DOHH2 (cell line): Measurements from ENCODE around the gene PSMA2.

ENCODE experiments used
- H3F3A ChIP-seq: fragments of 200-600 bp; sonication (generic), shearing (Covaris generic); 2 replicates; pipeline ENCODE4 v1.6.0; 2016; ENCODE audit warnings: antibody characterized with exemption, mild to moderate bottlenecking; ENCODE audit not compliant: control insufficient read depth, insufficient read depth
- H3K27ac ChIP-seq: fragments of 200-600 bp; sonication (generic); 2 replicates; pipeline ENCODE4 v1.5.1; 2014; ENCODE audit warnings: low read depth, mild to moderate bottlenecking, low read length, moderate library complexity
- H3K27me3 ChIP-seq: fragments of 200-600 bp; sonication (generic); 2 replicates; pipeline ENCODE4 v1.6.1; 2014; ENCODE audit warnings: mild to moderate bottlenecking, low read length, mixed read lengths; ENCODE audit not compliant: control insufficient read depth
- H3K36me3 ChIP-seq: fragments of 200-600 bp; sonication (generic); 2 replicates; pipeline ENCODE4 v1.6.1; 2014; ENCODE audit warnings: mild to moderate bottlenecking, low read length, moderate library complexity, mixed read lengths; ENCODE audit not compliant: control insufficient read depth
- H3K4me1 ChIP-seq: fragments of 200-600 bp; sonication (generic); 2 replicates; pipeline ENCODE4 v1.6.1; 2014; ENCODE audit warnings: mild to moderate bottlenecking, low read length, mixed read lengths; ENCODE audit not compliant: control insufficient read depth
- H3K4me2 ChIP-seq: fragments of 200-600 bp; sonication (generic); 2 replicates; pipeline ENCODE4 v1.6.0; 2014; ENCODE audit warnings: mild to moderate bottlenecking, low read length, moderate library complexity
- H3K4me3 ChIP-seq: fragments of 200-600 bp; sonication (generic); 2 replicates; pipeline ENCODE4 v1.5.1; 2014; ENCODE audit warnings: mild to moderate bottlenecking, low read length, mixed read lengths
- H3K79me2 ChIP-seq: fragments of 200-600 bp; sonication (generic); 2 replicates; pipeline ENCODE4 v1.6.1; 2014; ENCODE audit warnings: mild to moderate bottlenecking, low read length, mixed read lengths; ENCODE audit not compliant: control insufficient read depth
- H3K9me2 ChIP-seq: fragments of 200-600 bp; sonication (generic); replicated peaks from 2 replicates; pipeline ENCODE4 v1.6.1; 2014; ENCODE audit warnings: mild to moderate bottlenecking, low read length, mixed read lengths; ENCODE audit not compliant: control insufficient read depth
- H3K9me3 ChIP-seq: fragments of 200-600 bp; sonication (generic); 2 replicates; pipeline ENCODE4 v1.6.1; 2014; ENCODE audit warnings: antibody characterized with exemption, low read length, mixed read lengths; ENCODE audit not compliant: control insufficient read depth, insufficient read depth
- H4K20me1 ChIP-seq: fragments of 200-600 bp; sonication (generic); 2 replicates; pipeline ENCODE4 v1.6.0; 2014; ENCODE audit warnings: low read depth, mild to moderate bottlenecking, antibody characterized with exemption, low read length, moderate library complexity; ENCODE audit not compliant: control insufficient read depth, insufficient read depth
- EZH2phosphoT487 ChIP-seq: fragments of 200-600 bp; sonication (generic); IDR thresholded peaks from 2 replicates; pipeline ENCODE4 v1.6.1; 2017; ENCODE audit warnings: borderline replicate concordance, mild to moderate bottlenecking, antibody characterized with exemption, low read length, moderate library complexity, mixed read lengths
- TF ChIP-seq, protein P1 (sequence below): fragments of 200-600 bp; sonication (generic); IDR thresholded peaks from one replicate; pipeline ENCODE4 v1.5.1; 2014; ENCODE audit warnings: antibody characterized with exemption, mild to moderate bottlenecking, low read depth, low read length; ENCODE audit not compliant: poor library complexity, severe bottlenecking

Gene PSMA2

GRCh38 chr7:42928754-42929153, 3.2 kb downstream of the PSMA2 start:
- Histone ChIP-seq H3F3A (no peaks in the 10 kb centered on the region), H3K4me3 (no peak overlapping the region), H3K9me3 (no peaks in the 10 kb centered on the region), H3K36me3 (peaks cover 83% of the 10 kb centered on the region), H3K79me2 (peaks cover 92% of the 10 kb centered on the region), H3K27ac (no peak overlapping the region), H3K4me2 (peak overlapping the region; percentile 91), H3K27me3 (no peaks in the 10 kb centered on the region), H4K20me1 (peaks cover 24% of the 10 kb centered on the region), H3K4me1 (peaks cover 70% of the 10 kb centered on the region), H3K9me2 (no peaks in the 10 kb centered on the region)
- TF ChIP-seq EZH2phosphoT487 = no peak
- TF ChIP-seq, protein P1, sequence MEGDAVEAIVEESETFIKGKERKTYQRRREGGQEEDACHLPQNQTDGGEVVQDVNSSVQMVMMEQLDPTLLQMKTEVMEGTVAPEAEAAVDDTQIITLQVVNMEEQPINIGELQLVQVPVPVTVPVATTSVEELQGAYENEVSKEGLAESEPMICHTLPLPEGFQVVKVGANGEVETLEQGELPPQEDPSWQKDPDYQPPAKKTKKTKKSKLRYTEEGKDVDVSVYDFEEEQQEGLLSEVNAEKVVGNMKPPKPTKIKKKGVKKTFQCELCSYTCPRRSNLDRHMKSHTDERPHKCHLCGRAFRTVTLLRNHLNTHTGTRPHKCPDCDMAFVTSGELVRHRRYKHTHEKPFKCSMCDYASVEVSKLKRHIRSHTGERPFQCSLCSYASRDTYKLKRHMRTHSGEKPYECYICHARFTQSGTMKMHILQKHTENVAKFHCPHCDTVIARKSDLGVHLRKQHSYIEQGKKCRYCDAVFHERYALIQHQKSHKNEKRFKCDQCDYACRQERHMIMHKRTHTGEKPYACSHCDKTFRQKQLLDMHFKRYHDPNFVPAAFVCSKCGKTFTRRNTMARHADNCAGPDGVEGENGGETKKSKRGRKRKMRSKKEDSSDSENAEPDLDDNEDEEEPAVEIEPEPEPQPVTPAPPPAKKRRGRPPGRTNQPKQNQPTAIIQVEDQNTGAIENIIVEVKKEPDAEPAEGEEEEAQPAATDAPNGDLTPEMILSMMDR = no peak

GRCh38 chr7:42926204-42926603, 5.8 kb downstream of the PSMA2 start:
- Histone ChIP-seq H3K9me3 (no peaks in the 10 kb centered on the region), H3K4me1 (peaks cover 62% of the 10 kb centered on the region), H3K79me2 (peaks cover 73% of the 10 kb centered on the region), H3K27ac (no peak overlapping the region), H3F3A (no peaks in the 10 kb centered on the region), H3K36me3 (peaks cover 95% of the 10 kb centered on the region), H3K4me3 (no peak overlapping the region), H3K9me2 (no peaks in the 10 kb centered on the region), H3K4me2 (peak overlapping the region; percentile 4; the same call in 1 of the 2 replicates), H3K27me3 (no peaks in the 10 kb centered on the region), H4K20me1 (peaks cover 24% of the 10 kb centered on the region)
- TF ChIP-seq, protein P1 = no peak
- TF ChIP-seq EZH2phosphoT487 = no peak

- Histone ChIP-seq H3K4me2 (no peak overlapping the region), H3K4me1 (peaks cover 58% of the 10 kb centered on the region), H3K27ac (no peak overlapping the region), H3K27me3 (no peaks in the 10 kb centered on the region), H3K4me3 (no peak overlapping the region), H3K79me2 (peaks cover 67% of the 10 kb centered on the region), H4K20me1 (peaks cover 20% of the 10 kb centered on the region), H3K36me3 (peaks cover 96% of the 10 kb centered on the region), H3F3A (no peaks in the 10 kb centered on the region), H3K9me2 (no peaks in the 10 kb centered on the region), H3K9me3 (no peaks in the 10 kb centered on the region)
- TF ChIP-seq, protein P1 = no peak
- TF ChIP-seq EZH2phosphoT487 = no peak
These were observed 6.3 kb downstream of the PSMA2 start for GRCh38 chr7:42925630-42926029.
